OCI-LY1 (cell line): Measurements from ENCODE around the gene MET.

Source experiments
- CTCF ChIP-seq: fragments of 200-600 bp; sonication (generic), shearing (Covaris generic); IDR thresholded peaks from 2 replicates; pipeline ENCODE4 v1.5.1; 2017; ENCODE audit warnings: mild to moderate bottlenecking, antibody characterized with exemption, low read length, moderate library complexity, mixed read lengths
- EZH2 ChIP-seq: fragments of 200-600 bp; sonication (generic), shearing (Covaris generic); IDR thresholded peaks from 2 replicates; pipeline ENCODE4 v1.8.0; 2017; ENCODE audit warnings: borderline replicate concordance, mixed run types, mild to moderate bottlenecking, antibody characterized with exemption, low read length, moderate library complexity, mixed read lengths

GRCh38 chr7:116629051-116629463, 42.9 kb upstream of the MET start:
- TF ChIP-seq CTCF (no peak), EZH2 (no peak)
